ENCODE data around the gene NPTX2.

DNA sequence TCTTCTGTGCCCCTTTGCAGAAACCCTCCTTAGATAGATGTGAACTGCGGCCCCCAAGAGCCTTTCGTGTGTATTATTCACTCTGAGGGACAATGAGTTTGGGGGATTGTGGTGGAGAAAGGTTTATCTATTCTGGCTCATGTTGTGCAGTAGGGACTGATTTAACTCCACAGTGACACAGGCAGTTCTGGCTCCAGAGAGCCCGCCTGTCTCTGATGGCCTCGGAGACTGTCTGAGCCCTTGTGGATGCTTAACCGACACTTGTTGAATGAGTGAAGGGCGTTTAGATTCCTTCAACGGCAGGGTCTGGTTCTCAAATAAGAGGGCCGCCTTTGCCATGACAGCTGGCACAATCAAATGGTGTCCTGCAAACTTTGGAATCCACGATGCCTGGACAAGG lies 5.8 kb downstream of the NPTX2 start:
- TF ChIP-seq, protein P1, sequence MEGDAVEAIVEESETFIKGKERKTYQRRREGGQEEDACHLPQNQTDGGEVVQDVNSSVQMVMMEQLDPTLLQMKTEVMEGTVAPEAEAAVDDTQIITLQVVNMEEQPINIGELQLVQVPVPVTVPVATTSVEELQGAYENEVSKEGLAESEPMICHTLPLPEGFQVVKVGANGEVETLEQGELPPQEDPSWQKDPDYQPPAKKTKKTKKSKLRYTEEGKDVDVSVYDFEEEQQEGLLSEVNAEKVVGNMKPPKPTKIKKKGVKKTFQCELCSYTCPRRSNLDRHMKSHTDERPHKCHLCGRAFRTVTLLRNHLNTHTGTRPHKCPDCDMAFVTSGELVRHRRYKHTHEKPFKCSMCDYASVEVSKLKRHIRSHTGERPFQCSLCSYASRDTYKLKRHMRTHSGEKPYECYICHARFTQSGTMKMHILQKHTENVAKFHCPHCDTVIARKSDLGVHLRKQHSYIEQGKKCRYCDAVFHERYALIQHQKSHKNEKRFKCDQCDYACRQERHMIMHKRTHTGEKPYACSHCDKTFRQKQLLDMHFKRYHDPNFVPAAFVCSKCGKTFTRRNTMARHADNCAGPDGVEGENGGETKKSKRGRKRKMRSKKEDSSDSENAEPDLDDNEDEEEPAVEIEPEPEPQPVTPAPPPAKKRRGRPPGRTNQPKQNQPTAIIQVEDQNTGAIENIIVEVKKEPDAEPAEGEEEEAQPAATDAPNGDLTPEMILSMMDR (IDR thresholded peaks at IDR 0.05; ENCODE audit: low read length), result no peak
- TF ChIP-seq EZH2 (optimal IDR thresholded peaks at IDR 0.05; ENCODE audit: low read depth, low read length), result no peak
- TF ChIP-seq EZH2phosphoT487 (IDR thresholded peaks at IDR 0.05; ENCODE audit: low read length), result no peak
